Mucosa of rectum (tissue), 2 donors: Measurements from ENCODE around the gene IFI6.

Source experiments
- H3K27ac ChIP-seq, 2 donors: one replicate each; pipeline ENCODE4 v1.7.0; 2013; ENCODE audit warnings: inconsistent platforms in 2 of 2, low read depth in 2 of 2, low read length in 2 of 2
- H3K27me3 ChIP-seq, 2 donors: one replicate each; pipeline ENCODE4 v1.7.0; 2013; ENCODE audit warnings: low read length in 2 of 2; ENCODE audit not compliant: control insufficient read depth in 2 of 2, insufficient read depth in 2 of 2
- H3K36me3 ChIP-seq, 2 donors: one replicate each; pipeline ENCODE4 v1.7.0; 2013; ENCODE audit warnings: low read length in 2 of 2; ENCODE audit not compliant: control insufficient read depth in 2 of 2, insufficient read depth in 2 of 2
- H3K4me1 ChIP-seq, 2 donors: one replicate each; pipeline ENCODE4 v1.7.0; 2013; ENCODE audit warnings: low read length in 2 of 2, mild to moderate bottlenecking in 1 of 2; ENCODE audit not compliant: control insufficient read depth in 2 of 2, insufficient read depth in 2 of 2
- H3K4me3 ChIP-seq, 2 donors: one replicate each; pipeline ENCODE4 v1.7.0; 2013; ENCODE audit warnings: low read length in 2 of 2
- H3K9ac ChIP-seq, 2 donors: one replicate each; pipeline ENCODE4 v1.7.0; 2013; ENCODE audit warnings: low read length in 2 of 2, low read depth in 1 of 2, mild to moderate bottlenecking in 1 of 2
- H3K9me3 ChIP-seq, 2 donors: one replicate each; pipeline ENCODE4 v1.7.0; 2013; ENCODE audit warnings: low read length in 2 of 2; ENCODE audit not compliant: control insufficient read depth in 2 of 2
- donor health status: healthy.
- donor health status: Normal muscosa, but diverticular disease.

Gene IFI6

GRCh38 chr1:27638805-27639204, 33.2 kb downstream of the IFI6 start:
- peaks cover under 1 to 16% of the 10 kb centered on the region in 2 donors for H3K27me3 ChIP-seq
- no peaks in the 10 kb centered on the region for H3K9me3 ChIP-seq
- H3K27ac ChIP-seq, result no peak overlapping the region
- H3K9ac ChIP-seq, result no peak overlapping the region
- no peaks in the 10 kb centered on the region for H3K36me3 ChIP-seq
- no peak overlapping the region for H3K4me3 ChIP-seq
- peaks cover 0 to 3% of the 10 kb centered on the region in 2 donors for H3K4me1 ChIP-seq

GRCh38 chr1:27638047-27638734, 33.8 kb downstream of the IFI6 start:
- Histone ChIP-seq H3K36me3 (no peaks in the 10 kb centered on the region), H3K27ac (no peak overlapping the region), H3K4me3 (no peak overlapping the region), H3K9ac (no peak overlapping the region), H3K4me1 (peaks cover 0 to 9% of the 10 kb centered on the region in 2 donors), H3K27me3 (peaks cover 7 to 20% of the 10 kb centered on the region in 2 donors), H3K9me3 (no peaks in the 10 kb centered on the region)

- Histone ChIP-seq H3K27ac (no peak overlapping the region), H3K27me3 (peaks cover 9 to 29% of the 10 kb centered on the region in 2 donors), H3K9me3 (no peaks in the 10 kb centered on the region), H3K36me3 (no peaks in the 10 kb centered on the region), H3K4me3 (no peak overlapping the region), H3K4me1 (peaks cover 5 to 24% of the 10 kb centered on the region in 2 donors), H3K9ac (no peak overlapping the region)
Measured at GRCh38 chr1:27635396-27636142, 36.4 kb downstream of the IFI6 start.

- H3K9ac ChIP-seq, result peak within 1 kb of the TSS; percentile 58 to 63
- peak within 1 kb of the TSS; percentile 57 to 68 for H3K4me3 ChIP-seq
- H3K4me1 ChIP-seq, result peaks cover 5 to 25% of the 10 kb centered on the region in 2 donors
- H3K27ac ChIP-seq, result peak within 1 kb of the TSS; percentile 38 to 68
- H3K9me3 ChIP-seq, result no peaks in the 10 kb centered on the region
- H3K27me3 ChIP-seq, result peaks cover 9 to 29% of the 10 kb centered on the region in 2 donors
- no peaks in the 10 kb centered on the region for H3K36me3 ChIP-seq
Measured at GRCh38 chr1:27634985-27635367, 37.0 kb downstream of the IFI6 start, which contains the start of gene FGR. FGR (minus strand) TSS chr1:27635185; CDS start chr1:27623916, 11,269 bp downstream.

- Histone ChIP-seq H3K27ac (peak overlapping the region; percentile 38 to 68), H3K27me3 (peaks cover 9 to 29% of the 10 kb centered on the region in 2 donors), H3K4me1 (peaks cover 5 to 25% of the 10 kb centered on the region in 2 donors), H3K9me3 (no peaks in the 10 kb centered on the region), H3K36me3 (no peaks in the 10 kb centered on the region), H3K9ac (peak overlapping the region; percentile 58 to 63), H3K4me3 (peak overlapping the region; percentile 57 to 68)
Measured at GRCh38 chr1:27634177-27634984, 37.6 kb downstream of the IFI6 start.

GRCh38 chr1:27633640-27634176, 38.3 kb downstream of the IFI6 start:
- no peaks in the 10 kb centered on the region for H3K9me3 ChIP-seq
- H3K9ac ChIP-seq, result peak overlapping the region; percentile 41 to 63
- H3K27me3 ChIP-seq, result peaks cover 9 to 29% of the 10 kb centered on the region in 2 donors
- H3K4me3 ChIP-seq, result peak overlapping the region; percentile 57 to 68
- H3K36me3 ChIP-seq, result no peaks in the 10 kb centered on the region
- peak overlapping the region; percentile 25 to 68 for H3K27ac ChIP-seq
- peaks cover 5 to 27% of the 10 kb centered on the region in 2 donors for H3K4me1 ChIP-seq

GRCh38 chr1:27633298-27633610, 38.7 kb downstream of the IFI6 start:
- peak overlapping the region in 1 of 2 donors; percentile 68 for H3K27ac ChIP-seq
- H3K36me3 ChIP-seq, result no peaks in the 10 kb centered on the region
- no peak overlapping the region for H3K9ac ChIP-seq
- H3K4me3 ChIP-seq, result peak overlapping the region in 1 of 2 donors; percentile 68
- peaks cover 5 to 27% of the 10 kb centered on the region in 2 donors for H3K4me1 ChIP-seq
- no peaks in the 10 kb centered on the region for H3K9me3 ChIP-seq
- H3K27me3 ChIP-seq, result peaks cover 9 to 29% of the 10 kb centered on the region in 2 donors

GRCh38 chr1:27632387-27633297, 39.4 kb downstream of the IFI6 start:
- H3K4me3 ChIP-seq, result peak overlapping the region in 1 of 2 donors; percentile 68
- H3K4me1 ChIP-seq, result peaks cover 5 to 27% of the 10 kb centered on the region in 2 donors
- no peaks in the 10 kb centered on the region for H3K36me3 ChIP-seq
- H3K27ac ChIP-seq, result peak overlapping the region in 1 of 2 donors; percentile 68
- no peak overlapping the region for H3K9ac ChIP-seq
- H3K27me3 ChIP-seq, result peaks cover 9 to 29% of the 10 kb centered on the region in 2 donors
- H3K9me3 ChIP-seq, result no peaks in the 10 kb centered on the region

- Histone ChIP-seq H3K27ac (peak overlapping the region; percentile 63 to 68), H3K9me3 (no peaks in the 10 kb centered on the region), H3K27me3 (peaks cover 9 to 29% of the 10 kb centered on the region in 2 donors), H3K36me3 (no peaks in the 10 kb centered on the region), H3K4me3 (no peak overlapping the region), H3K9ac (peak overlapping the region in 1 of 2 donors; percentile 6), H3K4me1 (peaks cover 5 to 27% of the 10 kb centered on the region in 2 donors)
Measured at GRCh38 chr1:27630859-27631491, 41.0 kb downstream of the IFI6 start.
